GM13976 (cell line): Measurements from ENCODE around the gene NENF.

Experiments
- DNase-seq: peaks from one replicate; pipeline ENCODE4 v3.0.0; 2012; ENCODE audit warnings: low spot score
- in situ Hi-C: fragments of 300-500 bp; cut with MboI; formaldehyde crosslinking; loops from one replicate; pipeline ENCODE4 v1.12.0; 2022; ENCODE audit warnings: low sequenced_read_pairs, mixed read lengths, inconsistent platforms; ENCODE audit not compliant: unreplicated experiment
- TF ChIP-seq, protein P1 (sequence below): IDR thresholded peaks from 2 replicates; pipeline ENCODE4 v1.5.1; 2012; ENCODE audit warnings: borderline replicate concordance, mild to moderate bottlenecking; ENCODE audit not compliant: insufficient read depth; ENCODE audit errors: extremely low read depth, missing control alignments, control extremely low read depth

NENF gene

DNA sequence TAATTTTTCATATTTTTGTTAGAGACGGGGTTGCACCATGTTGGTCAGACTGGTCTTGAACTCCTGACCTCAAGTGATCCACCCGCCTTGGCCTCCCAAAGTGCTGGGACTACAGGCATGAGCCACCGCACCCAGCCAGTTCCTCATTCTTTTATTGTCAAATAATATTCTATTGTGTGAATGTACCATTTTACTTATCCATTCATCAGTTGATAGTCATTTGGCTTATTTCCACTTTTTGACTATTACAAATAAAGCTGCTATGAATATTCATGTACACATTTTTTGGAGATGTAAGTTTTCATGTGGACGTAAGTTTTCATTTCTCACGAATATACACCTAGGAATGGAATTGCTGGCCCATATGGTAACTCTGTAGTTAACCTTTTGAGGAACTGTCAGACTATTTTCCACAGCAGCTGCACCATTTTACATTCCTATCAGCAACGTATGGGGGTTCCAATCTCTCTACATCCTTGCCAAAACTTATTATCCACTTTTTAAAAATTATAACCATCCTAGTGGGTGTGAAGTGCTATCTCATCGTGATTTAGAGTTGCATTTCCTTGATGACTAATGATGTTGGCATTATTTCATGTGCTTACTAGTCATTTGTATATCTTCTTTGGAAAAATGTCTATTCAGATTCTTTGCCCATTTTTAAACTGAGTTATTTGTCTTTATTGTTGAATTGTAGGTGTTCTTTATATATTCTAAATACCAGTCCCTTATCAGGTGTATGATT is 30.7 kb upstream of the NENF start:
- no peak for DNase-seq
- TF ChIP-seq, protein P1, sequence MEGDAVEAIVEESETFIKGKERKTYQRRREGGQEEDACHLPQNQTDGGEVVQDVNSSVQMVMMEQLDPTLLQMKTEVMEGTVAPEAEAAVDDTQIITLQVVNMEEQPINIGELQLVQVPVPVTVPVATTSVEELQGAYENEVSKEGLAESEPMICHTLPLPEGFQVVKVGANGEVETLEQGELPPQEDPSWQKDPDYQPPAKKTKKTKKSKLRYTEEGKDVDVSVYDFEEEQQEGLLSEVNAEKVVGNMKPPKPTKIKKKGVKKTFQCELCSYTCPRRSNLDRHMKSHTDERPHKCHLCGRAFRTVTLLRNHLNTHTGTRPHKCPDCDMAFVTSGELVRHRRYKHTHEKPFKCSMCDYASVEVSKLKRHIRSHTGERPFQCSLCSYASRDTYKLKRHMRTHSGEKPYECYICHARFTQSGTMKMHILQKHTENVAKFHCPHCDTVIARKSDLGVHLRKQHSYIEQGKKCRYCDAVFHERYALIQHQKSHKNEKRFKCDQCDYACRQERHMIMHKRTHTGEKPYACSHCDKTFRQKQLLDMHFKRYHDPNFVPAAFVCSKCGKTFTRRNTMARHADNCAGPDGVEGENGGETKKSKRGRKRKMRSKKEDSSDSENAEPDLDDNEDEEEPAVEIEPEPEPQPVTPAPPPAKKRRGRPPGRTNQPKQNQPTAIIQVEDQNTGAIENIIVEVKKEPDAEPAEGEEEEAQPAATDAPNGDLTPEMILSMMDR = no peak
- in situ Hi-C loops = no loop called here

DNA sequence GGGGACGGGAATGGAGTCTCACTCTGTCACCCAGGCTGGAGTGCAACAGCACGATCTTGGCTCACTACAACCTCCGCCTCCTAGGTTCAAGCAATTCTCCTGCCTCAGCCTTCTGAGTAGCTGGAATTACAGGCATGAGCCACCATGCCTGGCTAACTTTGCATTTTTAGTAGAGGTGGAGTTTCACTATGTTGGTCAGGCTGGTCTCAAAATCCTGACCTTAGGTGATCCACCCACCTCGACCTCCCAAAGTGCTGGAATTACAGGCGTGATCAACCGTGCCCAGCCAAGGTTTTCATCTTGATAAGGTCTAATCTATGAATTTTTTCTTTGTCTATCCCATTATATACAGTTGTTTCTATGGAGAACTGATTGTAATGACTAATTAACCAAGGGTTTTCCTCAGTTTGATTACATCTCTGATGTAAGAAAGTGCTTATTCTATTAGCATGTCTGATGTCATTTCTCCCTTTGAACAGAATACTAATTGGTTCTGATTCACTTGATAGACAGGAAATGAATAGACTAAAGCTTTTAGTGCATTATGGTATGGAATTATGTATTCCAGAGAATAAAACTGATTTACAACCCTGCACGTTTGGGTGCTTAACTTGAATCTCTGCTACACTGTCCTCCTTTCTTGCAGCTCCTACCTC is 29.9 kb upstream of the NENF start:
- in situ Hi-C loops = no loop called here
- TF ChIP-seq, protein P1 = no peak
- no peak for DNase-seq

DNA sequence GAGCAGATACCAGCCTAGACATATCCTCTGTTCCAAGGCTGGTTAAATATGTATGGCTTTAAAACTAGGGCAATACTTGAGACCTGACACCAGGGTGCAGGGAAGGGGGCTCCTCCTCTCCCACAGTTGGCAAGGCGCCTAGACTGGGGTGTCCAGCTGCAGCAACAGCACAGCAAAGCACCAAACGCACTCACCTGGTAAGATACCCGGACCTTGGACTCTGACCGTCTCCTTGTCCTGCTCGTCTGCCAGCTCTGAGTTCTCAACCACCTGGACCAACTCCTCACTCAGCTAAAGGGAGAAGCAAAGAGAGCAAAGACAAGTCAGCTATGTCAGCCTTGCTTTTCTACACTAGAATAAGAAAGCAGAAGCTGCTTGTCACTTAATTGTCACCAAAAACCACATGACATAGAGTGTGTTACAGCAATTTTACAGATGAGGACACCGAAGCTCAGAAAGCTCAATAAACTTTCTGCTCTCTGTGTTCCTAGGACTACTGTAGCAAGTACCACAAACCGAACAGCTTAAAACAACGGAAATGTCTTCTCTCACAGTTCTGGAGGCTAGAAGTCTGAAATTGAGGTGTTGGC is 22.4 kb upstream of the NENF start:
- no peak for DNase-seq
- in situ Hi-C loops = no loop called here
- TF ChIP-seq, protein P1 = no peak

DNA sequence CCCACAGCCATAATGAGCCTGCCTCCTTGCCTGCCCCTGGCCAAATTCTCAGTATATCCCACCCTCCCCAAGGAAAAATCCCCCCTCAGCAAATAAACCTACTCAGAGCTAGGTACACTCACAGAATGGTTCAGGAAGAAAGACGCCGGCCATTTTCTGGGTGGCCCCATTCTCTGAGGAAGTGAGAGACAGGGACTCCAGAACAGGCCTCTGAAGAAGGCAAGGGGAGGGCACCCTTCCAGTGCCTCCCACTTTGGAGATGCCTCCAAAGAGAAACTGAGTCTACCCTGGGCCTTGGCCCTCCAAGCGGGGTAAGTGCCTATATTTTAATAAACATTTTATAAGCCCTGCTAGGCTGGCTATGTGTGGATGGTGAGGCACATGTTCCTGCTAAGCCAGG is 20.3 kb upstream of the NENF start:
- TF ChIP-seq, protein P1 = no peak
- DNase-seq = peak; percentile 41
- in situ Hi-C loops = no loop called here

DNA sequence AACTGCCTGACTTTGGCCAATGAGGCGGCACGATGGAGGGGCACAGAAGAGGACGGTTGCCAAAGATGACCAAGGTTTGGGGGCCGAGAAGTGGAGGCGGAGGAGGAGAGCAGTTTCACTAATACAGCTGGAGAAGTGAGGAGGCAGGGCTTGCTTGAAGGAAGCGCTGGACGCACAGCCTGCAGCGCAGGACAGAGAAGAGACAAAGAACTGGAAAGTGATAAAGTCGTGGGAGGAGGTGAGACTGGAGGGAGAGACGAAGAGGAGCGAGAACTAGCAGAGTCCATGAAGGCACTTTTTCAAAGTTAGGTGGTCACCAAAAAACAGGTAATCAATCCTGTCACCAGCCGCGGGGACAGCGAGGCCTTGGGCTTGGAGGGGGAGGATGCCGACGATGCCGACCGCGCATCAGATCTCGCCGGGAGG is 18.8 kb upstream of the NENF start:
- DNase-seq = peak; percentile 57
- TF ChIP-seq, protein P1 = no peak
- in situ Hi-C loops = no loop called here

DNA sequence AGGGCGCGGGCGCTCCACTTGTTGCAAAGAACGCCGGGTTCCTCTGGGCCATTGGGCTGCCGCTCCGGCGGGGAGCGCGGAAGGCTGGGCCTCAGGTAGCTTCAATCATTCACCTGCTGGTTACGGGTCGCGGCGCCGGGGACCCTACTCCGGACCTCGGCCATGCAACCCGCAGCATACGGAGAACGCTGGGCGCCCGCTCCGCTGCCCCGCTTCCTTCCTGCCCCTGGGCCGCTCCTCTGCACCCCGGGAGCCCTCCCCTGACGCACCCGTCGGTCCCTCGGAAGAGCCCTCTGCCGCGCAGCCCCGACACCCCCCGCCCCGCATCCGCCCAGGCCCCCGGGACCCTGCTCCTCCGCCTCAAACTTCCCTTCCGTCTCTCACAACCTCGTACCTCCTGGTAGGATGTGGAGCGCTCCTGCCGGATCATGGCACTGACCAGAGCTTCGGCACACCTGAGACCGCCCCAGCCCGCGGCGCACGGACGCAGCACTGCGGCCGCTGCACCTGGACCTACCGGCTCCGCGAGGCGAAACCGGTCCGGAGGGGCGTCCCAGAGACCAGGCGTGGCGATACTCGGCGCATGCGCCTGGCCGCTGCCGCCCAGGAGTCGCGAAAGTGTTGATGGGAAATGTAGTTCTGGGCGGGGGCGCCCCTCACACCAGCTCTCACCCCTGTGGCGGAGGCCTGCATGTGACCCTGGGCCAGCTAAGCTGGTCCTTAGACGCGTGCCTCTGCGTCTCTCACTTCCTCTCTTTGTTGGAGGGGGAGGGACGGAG is 18.2 kb upstream of the NENF start, which contains the start of gene PACC1:
PACC1 (minus strand) TSS at position 559 of the 779 bp plus-strand sequence; CDS start at position 430, 129 bp downstream.
- TF ChIP-seq, protein P1 = no peak
- DNase-seq = peak; percentile 98
- in situ Hi-C loops = no loop called here
